ENCODE results near the gene MRTFA. TPM values are rescaled to one million over a fixed set of nuclear protein-coding genes. Genes with fewer than 3 reads are reported as not detected.

MRTFA gene
- total RNA-seq, 4 donors from 2014 or later, result 46.0 to 408 (median 90.0) TPM

GRCh38 chr22:40417881-40418280, 218.6 kb downstream of the MRTFA start:
- 95% methylated on average over 5 of the region's 5 CpGs; no CpG with 5 or more reads in 1 of the 2 donors for WGBS, 2 donors (ENCODE audit: low coverage in 1 of 2)
- Histone ChIP-seq H3K27ac (no peak overlapping the region), H3K36me3 (peaks cover 0 to 34% (median 11%) of the 10 kb centered on the region in 4 donors), H3K27me3 (no peaks in the 10 kb centered on the region), H3K4me3 (no peak overlapping the region), H3K4me1 (peaks cover 0 to 14% (median 6%) of the 10 kb centered on the region in 4 donors), H3K9me3 (no peaks in the 10 kb centered on the region)
- TF ChIP-seq POLR2A (IDR thresholded peaks at IDR 0.05) (no peak), POLR2AphosphoS5 (IDR thresholded peaks at IDR 0.05) (no peak), CTCF (IDR thresholded peaks at IDR 0.05) (no peak), EP300 (IDR thresholded peaks at IDR 0.05; ENCODE audit: low read depth) (no peak)
- intact Hi-C loops (cut with DNase I; ENCODE audit: low total_unique reads) (no loop called here), in situ Hi-C loops (cut with MboI; ENCODE audit: low pct_ligation_motif_present in 1 of 4, low pct_unique_long_range_greater_than_20kb in 1 of 4, low sequenced_read_pairs in 3 of 4) (no loop called here)
- no peak for DNase-seq

- TF ChIP-seq EP300 (IDR thresholded peaks at IDR 0.05; ENCODE audit: low read depth), result no peak
- TF ChIP-seq POLR2A (IDR thresholded peaks at IDR 0.05), result no peak
- TF ChIP-seq POLR2AphosphoS5 (IDR thresholded peaks at IDR 0.05), result no peak
- TF ChIP-seq CTCF (IDR thresholded peaks at IDR 0.05), result no peak
- Histone ChIP-seq H3K9me3 (no peaks in the 10 kb centered on the region), H3K36me3 (peaks cover 0 to 32% (median 10%) of the 10 kb centered on the region in 4 donors), H3K4me1 (peaks cover 0 to 14% (median 6%) of the 10 kb centered on the region in 4 donors), H3K27ac (no peak overlapping the region), H3K27me3 (no peaks in the 10 kb centered on the region), H3K4me3 (no peak overlapping the region)
- 93% methylated on average over 8 of the region's 8 CpGs; no CpG with 5 or more reads in 1 of the 2 donors for WGBS, 2 donors (ENCODE audit: low coverage in 1 of 2)
- DNase-seq, result no peak
- intact Hi-C loops (cut with DNase I; ENCODE audit: low total_unique reads) (no loop called here), in situ Hi-C loops (cut with MboI; ENCODE audit: low pct_ligation_motif_present in 1 of 4, low pct_unique_long_range_greater_than_20kb in 1 of 4, low sequenced_read_pairs in 3 of 4) (no loop called here)
These were observed 219.5 kb downstream of the MRTFA start for GRCh38 chr22:40417041-40417440.

- H3K36me3 ChIP-seq, result peaks cover 0 to 30% (median 11%) of the 10 kb centered on the region in 4 donors
- WGBS, 2 donors (ENCODE audit: low coverage in 1 of 2), result 95 to 97% methylated on average over 4 to 11 of the region's 11 CpGs
- no peak for DNase-seq
- TF ChIP-seq POLR2AphosphoS5 (IDR thresholded peaks at IDR 0.05) (no peak), POLR2A (IDR thresholded peaks at IDR 0.05) (no peak), EP300 (IDR thresholded peaks at IDR 0.05; ENCODE audit: low read depth) (no peak), CTCF (IDR thresholded peaks at IDR 0.05) (no peak)
- H3K27ac ChIP-seq, result no peak overlapping the region
- H3K4me3 ChIP-seq, result no peak overlapping the region
- H3K4me1 ChIP-seq, result peaks cover 0 to 14% (median 6%) of the 10 kb centered on the region in 4 donors
- in situ Hi-C loops (cut with MboI; ENCODE audit: low pct_ligation_motif_present in 1 of 4, low pct_unique_long_range_greater_than_20kb in 1 of 4, low sequenced_read_pairs in 3 of 4) (no loop called here), intact Hi-C loops (cut with DNase I; ENCODE audit: low total_unique reads) (no loop called here)
- no peaks in the 10 kb centered on the region for H3K27me3 ChIP-seq
- H3K9me3 ChIP-seq, result no peaks in the 10 kb centered on the region
These were observed 219.9 kb downstream of the MRTFA start for GRCh38 chr22:40416636-40417035.

- H3K36me3 ChIP-seq, result peaks cover 0 to 33% (median 13%) of the 10 kb centered on the region in 4 donors
These were observed 220.3 kb downstream of the MRTFA start for GRCh38 chr22:40416267-40416570.

More at GRCh38 chr22:40416267-40416570, 220.3 kb downstream of the MRTFA start:
- 94 to 100% methylated on average over 1 to 10 of the region's 10 CpGs for WGBS, 2 donors (ENCODE audit: low coverage in 1 of 2)
- no peaks in the 10 kb centered on the region for H3K27me3 ChIP-seq
- peaks cover 0 to 14% (median 6%) of the 10 kb centered on the region in 4 donors for H3K4me1 ChIP-seq
- in situ Hi-C loops (cut with MboI; ENCODE audit: low pct_ligation_motif_present in 1 of 4, low pct_unique_long_range_greater_than_20kb in 1 of 4, low sequenced_read_pairs in 3 of 4) (no loop called here), intact Hi-C loops (cut with DNase I; ENCODE audit: low total_unique reads) (no loop called here)
- no peak for DNase-seq
- H3K4me3 ChIP-seq, result no peak overlapping the region
- H3K9me3 ChIP-seq, result no peaks in the 10 kb centered on the region
- no peak overlapping the region for H3K27ac ChIP-seq
- TF ChIP-seq POLR2A (IDR thresholded peaks at IDR 0.05) (no peak), POLR2AphosphoS5 (IDR thresholded peaks at IDR 0.05) (no peak), EP300 (IDR thresholded peaks at IDR 0.05; ENCODE audit: low read depth) (no peak), CTCF (IDR thresholded peaks at IDR 0.05) (no peak)
